ENCODE results near the gene MYBPC3. TPM values are rescaled to one million over a fixed set of nuclear protein-coding genes. Genes with fewer than 3 reads are reported as not detected.

MYBPC3 gene
- total RNA-seq, 1 donor from 2014 or later = 0.06 TPM

DNA sequence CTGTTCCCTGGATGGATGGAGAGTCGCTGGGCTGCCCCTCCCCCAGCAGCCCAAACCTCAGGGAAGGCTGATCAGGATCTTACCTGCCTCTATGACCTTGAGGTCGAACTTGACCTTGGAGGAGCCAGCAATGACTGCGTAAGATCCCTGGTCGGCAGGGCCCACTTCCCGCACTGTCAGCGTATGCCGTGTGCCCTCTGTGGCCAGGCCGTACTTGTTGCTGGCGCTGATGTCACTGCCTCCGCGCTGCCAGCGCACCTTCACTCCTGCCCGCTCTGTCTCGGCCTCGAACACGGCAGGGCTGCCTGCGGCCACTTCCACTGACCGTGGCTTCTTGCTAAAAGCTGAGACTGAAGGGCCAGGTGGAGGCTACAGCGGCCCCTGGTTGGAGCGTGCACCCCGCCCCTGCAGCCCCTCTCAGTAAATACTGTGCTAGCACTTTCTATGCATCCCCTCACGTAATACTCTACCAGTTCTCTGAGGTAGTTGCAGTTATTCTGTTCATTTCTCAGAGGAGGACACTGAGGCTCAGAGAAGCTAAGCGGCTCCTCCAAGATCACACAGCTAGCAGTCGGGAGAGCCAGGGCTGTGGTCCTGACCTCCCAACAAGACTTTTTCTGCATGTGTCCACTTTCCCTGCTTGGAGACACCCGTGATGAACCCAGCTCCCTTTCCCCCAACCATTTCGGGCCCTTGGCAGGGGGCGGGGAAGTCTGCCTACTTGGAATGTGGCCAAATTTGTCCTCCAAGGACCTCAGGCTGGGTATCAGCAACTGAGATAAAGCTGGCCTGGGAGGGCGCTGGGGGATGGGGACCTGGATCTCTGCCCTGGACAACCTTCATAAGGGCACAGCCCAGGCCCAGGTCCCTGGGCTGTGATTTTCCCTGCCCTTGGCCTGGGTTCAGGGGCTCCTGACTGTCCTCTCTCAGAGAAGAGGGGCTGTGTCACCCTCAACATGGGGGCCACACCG is 1.1 kb downstream of the MYBPC3 start:
- Mint-ChIP-seq H3K9me3 (no peaks in the 10 kb centered on the region), H3K36me3 (no peaks in the 10 kb centered on the region), H3K4me3 (no peak overlapping the region), H3K27me3 (ENCODE audit: insufficient read depth, low read depth) (peaks cover 3% of the 10 kb centered on the region), H3K4me1 (peaks cover 11% of the 10 kb centered on the region), H3K27ac (no peak overlapping the region)
- H3K79me2 ChIP-seq (ENCODE audit: low read depth) = no peaks in the 10 kb centered on the region
- H3F3A ChIP-seq (ENCODE audit: low read depth) = peaks cover 20% of the 10 kb centered on the region
- no peak overlapping the region for H3K9ac ChIP-seq
- H3K27me3 ChIP-seq = no peaks in the 10 kb centered on the region
- H3K4me2 ChIP-seq = no peak overlapping the region
- peaks cover 15% of the 10 kb centered on the region for H3K4me1 ChIP-seq
- no peak overlapping the region for H3K4me3 ChIP-seq
- no peak overlapping the region for H2AFZ ChIP-seq (replicated peaks)
- no peak for DNase-seq (ENCODE audit: low spot score)
- H3K36me3 ChIP-seq = no peaks in the 10 kb centered on the region
- TF ChIP-seq EZH2 (IDR thresholded peaks at IDR 0.05) (no peak), EZH2phosphoT487 (IDR thresholded peaks at IDR 0.05) (no peak)
- H4K20me1 ChIP-seq (ENCODE audit: low read depth) = no peaks in the 10 kb centered on the region
- H3K9me3 ChIP-seq (ENCODE audit: low read depth) = no peaks in the 10 kb centered on the region
- H3K27ac ChIP-seq = no peak overlapping the region

DNA sequence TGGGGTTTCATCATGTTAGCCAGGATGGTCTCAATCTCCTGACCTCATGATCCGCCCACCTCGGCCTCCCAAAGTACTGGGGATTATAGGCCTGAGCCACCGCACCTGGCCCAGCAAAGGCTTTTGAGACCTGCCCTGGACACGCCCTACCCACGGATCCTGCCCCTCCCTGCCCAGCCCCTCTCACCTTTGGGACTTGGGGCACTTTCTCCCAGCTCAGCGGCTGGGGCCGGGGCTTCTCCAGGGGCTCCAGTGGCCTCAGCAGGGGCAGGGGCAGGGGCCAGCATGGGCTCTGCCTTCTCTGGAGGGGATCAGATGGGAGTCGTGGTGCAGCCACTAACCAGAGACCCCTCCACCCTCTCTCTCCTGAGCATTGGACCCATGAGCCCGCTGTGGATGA is 2.2 kb downstream of the MYBPC3 start:
- Histone ChIP-seq H3K27me3 (no peaks in the 10 kb centered on the region), H3F3A (ENCODE audit: low read depth) (peaks cover 23% of the 10 kb centered on the region), H3K27ac (no peak overlapping the region), H2AFZ (replicated peaks) (no peak overlapping the region), H3K4me2 (no peak overlapping the region), H3K36me3 (no peaks in the 10 kb centered on the region), H3K9ac (no peak overlapping the region), H3K4me3 (no peak overlapping the region), H4K20me1 (ENCODE audit: low read depth) (no peaks in the 10 kb centered on the region), H3K4me1 (peaks cover 21% of the 10 kb centered on the region), H3K9me3 (ENCODE audit: low read depth) (no peaks in the 10 kb centered on the region), H3K79me2 (ENCODE audit: low read depth) (no peaks in the 10 kb centered on the region)
- Mint-ChIP-seq H3K27ac (no peak overlapping the region), H3K27me3 (ENCODE audit: insufficient read depth, low read depth) (peaks cover 3% of the 10 kb centered on the region), H3K9me3 (no peaks in the 10 kb centered on the region), H3K4me3 (no peak overlapping the region), H3K4me1 (peaks cover 14% of the 10 kb centered on the region), H3K36me3 (no peaks in the 10 kb centered on the region)
- TF ChIP-seq EZH2phosphoT487 (IDR thresholded peaks at IDR 0.05) (no peak), EZH2 (IDR thresholded peaks at IDR 0.05) (no peak)
- TF ChIP-seq, protein P1, sequence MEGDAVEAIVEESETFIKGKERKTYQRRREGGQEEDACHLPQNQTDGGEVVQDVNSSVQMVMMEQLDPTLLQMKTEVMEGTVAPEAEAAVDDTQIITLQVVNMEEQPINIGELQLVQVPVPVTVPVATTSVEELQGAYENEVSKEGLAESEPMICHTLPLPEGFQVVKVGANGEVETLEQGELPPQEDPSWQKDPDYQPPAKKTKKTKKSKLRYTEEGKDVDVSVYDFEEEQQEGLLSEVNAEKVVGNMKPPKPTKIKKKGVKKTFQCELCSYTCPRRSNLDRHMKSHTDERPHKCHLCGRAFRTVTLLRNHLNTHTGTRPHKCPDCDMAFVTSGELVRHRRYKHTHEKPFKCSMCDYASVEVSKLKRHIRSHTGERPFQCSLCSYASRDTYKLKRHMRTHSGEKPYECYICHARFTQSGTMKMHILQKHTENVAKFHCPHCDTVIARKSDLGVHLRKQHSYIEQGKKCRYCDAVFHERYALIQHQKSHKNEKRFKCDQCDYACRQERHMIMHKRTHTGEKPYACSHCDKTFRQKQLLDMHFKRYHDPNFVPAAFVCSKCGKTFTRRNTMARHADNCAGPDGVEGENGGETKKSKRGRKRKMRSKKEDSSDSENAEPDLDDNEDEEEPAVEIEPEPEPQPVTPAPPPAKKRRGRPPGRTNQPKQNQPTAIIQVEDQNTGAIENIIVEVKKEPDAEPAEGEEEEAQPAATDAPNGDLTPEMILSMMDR (IDR thresholded peaks at IDR 0.05) = no peak
- DNase-seq (ENCODE audit: low spot score) = no peak

DNA sequence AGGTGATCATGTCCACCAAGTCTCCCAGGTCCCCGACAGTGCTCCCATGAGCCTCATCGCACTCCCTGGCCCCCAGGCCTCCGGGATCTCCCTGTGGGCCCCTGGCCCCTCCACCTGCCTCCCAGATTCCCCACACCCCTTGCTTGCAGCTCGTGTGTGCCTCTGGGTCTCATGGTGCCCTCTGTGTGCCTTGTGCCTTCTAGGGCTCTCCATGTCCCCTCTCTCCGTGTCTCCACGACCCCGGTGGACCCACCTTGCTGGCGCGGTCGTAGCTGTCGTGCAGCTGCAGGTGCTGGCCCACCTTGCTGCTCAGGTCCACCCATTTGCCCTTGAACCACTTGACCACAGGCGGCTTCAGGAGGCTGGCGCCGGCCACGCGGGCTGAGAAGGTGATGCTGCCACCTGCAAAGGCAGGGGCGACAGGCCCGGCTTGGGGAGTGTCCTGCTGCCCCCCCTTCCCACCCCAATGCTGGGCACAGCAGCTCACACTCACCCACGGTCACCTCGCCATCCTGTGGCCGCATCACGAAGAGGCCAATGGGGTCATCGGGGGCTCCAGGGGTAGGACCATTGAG is 2.9 kb downstream of the MYBPC3 start:
- H3K79me2 ChIP-seq (ENCODE audit: low read depth) = no peaks in the 10 kb centered on the region
- H3K9me3 Mint-ChIP-seq = no peaks in the 10 kb centered on the region

More for the DNA sequence above, 2.9 kb downstream of the MYBPC3 start:
- peaks cover 3% of the 10 kb centered on the region for H3K27me3 Mint-ChIP-seq (ENCODE audit: insufficient read depth, low read depth)
- H3K4me3 ChIP-seq = no peak overlapping the region
- no peak overlapping the region for H3K4me3 Mint-ChIP-seq
- no peak for DNase-seq (ENCODE audit: low spot score)
- H3F3A ChIP-seq (ENCODE audit: low read depth) = peaks cover 31% of the 10 kb centered on the region
- H3K27ac Mint-ChIP-seq = no peak overlapping the region
- H3K4me2 ChIP-seq = no peak overlapping the region
- no peaks in the 10 kb centered on the region for H3K36me3 ChIP-seq
- no peaks in the 10 kb centered on the region for H3K9me3 ChIP-seq (ENCODE audit: low read depth)
- H3K4me1 ChIP-seq = peaks cover 26% of the 10 kb centered on the region
- H3K36me3 Mint-ChIP-seq = no peaks in the 10 kb centered on the region
- no peak overlapping the region for H2AFZ ChIP-seq (replicated peaks)
- no peak overlapping the region for H3K9ac ChIP-seq
- H3K27me3 ChIP-seq = no peaks in the 10 kb centered on the region
- H3K27ac ChIP-seq = no peak overlapping the region
- TF ChIP-seq EZH2 (IDR thresholded peaks at IDR 0.05) = no peak
- TF ChIP-seq, protein P1 (IDR thresholded peaks at IDR 0.05) = no peak
- TF ChIP-seq EZH2phosphoT487 (IDR thresholded peaks at IDR 0.05) = no peak
- peaks cover 13% of the 10 kb centered on the region for H3K4me1 Mint-ChIP-seq
- H4K20me1 ChIP-seq (ENCODE audit: low read depth) = no peaks in the 10 kb centered on the region
